Fibroblast of mammary gland (primary cell): Measurements from ENCODE around the gene ZNF804A.

Experiments used
- DNase-seq: peaks from one replicate; pipeline ENCODE4 v3.0.0-alpha.2; 2010; ENCODE audit warnings: low read depth
- H3K4me3 ChIP-seq: 2 replicates; pipeline ENCODE4 v1.5.1; 2011; ENCODE audit warnings: low read depth, mild to moderate bottlenecking, low read length, moderate library complexity; ENCODE audit not compliant: control insufficient read depth
- CTCF ChIP-seq: conservative IDR thresholded peaks from 2 replicates; pipeline ENCODE4 v1.5.1; 2011; ENCODE audit warnings: low read depth, low read length, inconsistent platforms; ENCODE audit not compliant: control insufficient read depth, insufficient read depth

The ZNF804A gene

DNA sequence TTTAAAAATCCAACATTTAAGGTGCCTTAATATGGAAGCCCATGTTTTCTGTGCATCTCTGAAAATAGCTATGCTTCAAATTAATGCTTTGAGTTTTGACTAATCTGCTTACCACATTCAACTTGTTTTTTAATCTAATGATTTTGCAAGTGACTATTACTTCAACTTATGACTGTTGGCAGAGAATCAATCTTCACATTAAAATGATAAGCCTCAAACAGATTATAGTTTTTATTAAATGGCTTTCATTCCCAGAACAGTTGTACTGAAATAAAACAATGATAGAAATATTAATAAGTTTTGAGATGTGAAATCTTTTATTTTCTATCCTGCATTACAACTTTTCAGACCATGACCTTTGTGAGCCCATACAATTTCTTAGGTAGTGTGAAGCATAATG is 347.5 kb downstream of the ZNF804A start:
- DNase-seq = no peak
- TF ChIP-seq CTCF = no peak
- no peak overlapping the region for H3K4me3 ChIP-seq

DNA sequence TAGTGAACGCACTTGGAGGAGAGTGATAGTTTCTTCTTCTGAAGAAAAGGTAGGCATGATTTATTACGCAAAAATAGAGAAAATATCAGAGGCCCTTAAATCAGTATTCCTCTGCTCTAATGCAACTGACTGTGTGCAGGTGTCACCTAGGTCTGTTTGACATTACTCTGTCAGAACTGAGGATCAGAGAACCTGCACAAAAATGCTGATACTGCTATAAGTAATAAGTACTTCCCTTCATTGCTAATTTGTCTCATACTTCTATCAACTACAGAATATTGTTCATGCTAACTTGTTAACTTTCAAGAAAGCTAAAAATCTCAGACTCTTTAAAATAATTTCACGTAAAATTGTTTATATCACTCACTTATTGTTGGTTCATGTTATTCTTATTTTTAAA is 358.5 kb downstream of the ZNF804A start:
- TF ChIP-seq CTCF = no peak
- no peak overlapping the region for H3K4me3 ChIP-seq
- no peak for DNase-seq

- no peak for DNase-seq
- no peak overlapping the region for H3K4me3 ChIP-seq
- no peak for TF ChIP-seq CTCF
Measured at GRCh38 chr2:184971546-184972068, 373.3 kb downstream of the ZNF804A start.
